ENCODE data around the gene PTTG1IP.
A peak's percentile ranks its signal among the peaks of the same experiment; 100 is the strongest.

DNA sequence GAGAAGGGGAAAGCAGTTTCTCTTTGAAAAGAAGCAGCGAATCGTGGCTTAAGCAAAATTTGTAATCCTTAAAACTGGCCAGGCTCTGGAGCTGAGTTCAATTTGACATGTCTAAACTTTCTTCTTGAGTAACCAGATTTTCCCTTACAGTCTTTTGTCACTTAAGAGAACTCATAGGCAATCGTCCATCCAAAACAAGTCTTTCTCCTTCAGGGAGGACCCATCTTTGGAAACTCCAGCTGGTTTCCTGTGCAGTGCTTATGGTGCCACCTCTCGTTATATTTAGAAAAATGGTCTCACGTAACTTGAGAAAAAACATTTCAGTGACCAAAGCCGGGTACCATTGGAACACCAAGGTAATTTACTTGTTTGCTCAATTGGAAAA, 1.8 kb upstream of the PTTG1IP start:
- TF ChIP-seq, protein P1, sequence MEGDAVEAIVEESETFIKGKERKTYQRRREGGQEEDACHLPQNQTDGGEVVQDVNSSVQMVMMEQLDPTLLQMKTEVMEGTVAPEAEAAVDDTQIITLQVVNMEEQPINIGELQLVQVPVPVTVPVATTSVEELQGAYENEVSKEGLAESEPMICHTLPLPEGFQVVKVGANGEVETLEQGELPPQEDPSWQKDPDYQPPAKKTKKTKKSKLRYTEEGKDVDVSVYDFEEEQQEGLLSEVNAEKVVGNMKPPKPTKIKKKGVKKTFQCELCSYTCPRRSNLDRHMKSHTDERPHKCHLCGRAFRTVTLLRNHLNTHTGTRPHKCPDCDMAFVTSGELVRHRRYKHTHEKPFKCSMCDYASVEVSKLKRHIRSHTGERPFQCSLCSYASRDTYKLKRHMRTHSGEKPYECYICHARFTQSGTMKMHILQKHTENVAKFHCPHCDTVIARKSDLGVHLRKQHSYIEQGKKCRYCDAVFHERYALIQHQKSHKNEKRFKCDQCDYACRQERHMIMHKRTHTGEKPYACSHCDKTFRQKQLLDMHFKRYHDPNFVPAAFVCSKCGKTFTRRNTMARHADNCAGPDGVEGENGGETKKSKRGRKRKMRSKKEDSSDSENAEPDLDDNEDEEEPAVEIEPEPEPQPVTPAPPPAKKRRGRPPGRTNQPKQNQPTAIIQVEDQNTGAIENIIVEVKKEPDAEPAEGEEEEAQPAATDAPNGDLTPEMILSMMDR (IDR thresholded peaks at IDR 0.05): peak in 1 of 6 experiments; percentile 20
- TF ChIP-seq POLR2A (IDR thresholded peaks at IDR 0.05): no peak
